NCI-H1930 (cell line): ENCODE measurements around the gene SAMD15.
"Not testable (repeated sequence)": the region's sequence is repeated elsewhere in the genome, so short reads cannot be mapped to it uniquely, and the experiment has no call there.

Source experiments
- DNase-seq, 2 experiments: peaks; one replicate each; lab custom pipeline; 2025; lab: John Stamatoyannopoulos, UW

Gene SAMD15

GRCh38 chr14:77376771-77377501 is at the start of gene SAMD15, which contains the start of gene TMED8:
SAMD15 (plus strand) TSS chr14:77377379; CDS start chr14:77377419, 40 bp downstream.
TMED8 (minus strand) TSS chr14:77377094; CDS start chr14:77377053, 41 bp downstream.
- peak; percentile 63 to 79 for DNase-seq

- no peak for DNase-seq
These were observed 47.3 kb upstream of the SAMD15 start for GRCh38 chr14:77329872-77330271.

- DNase-seq = no peak
These were observed 41.6 kb upstream of the SAMD15 start for GRCh38 chr14:77335576-77335975.

GRCh38 chr14:77337255-77337654 is 39.9 kb upstream of the SAMD15 start:
- not testable (repeated sequence) for DNase-seq

- no peak for DNase-seq
These were observed 39.3 kb upstream of the SAMD15 start for GRCh38 chr14:77337880-77338279.

GRCh38 chr14:77338302-77338701 is 38.9 kb upstream of the SAMD15 start:
- no peak for DNase-seq

GRCh38 chr14:77339407-77339806 is 37.8 kb upstream of the SAMD15 start:
- DNase-seq = no peak

- DNase-seq = no peak
These were observed 36.8 kb upstream of the SAMD15 start for GRCh38 chr14:77340389-77340788.

GRCh38 chr14:77342726-77343397 is 34.3 kb upstream of the SAMD15 start:
- no peak for DNase-seq

GRCh38 chr14:77343662-77344061 is 33.5 kb upstream of the SAMD15 start:
- no peak for DNase-seq

GRCh38 chr14:77344377-77344996 is 32.7 kb upstream of the SAMD15 start:
- DNase-seq = no peak

GRCh38 chr14:77346495-77346894 is 30.7 kb upstream of the SAMD15 start:
- no peak for DNase-seq

GRCh38 chr14:77347751-77348150 is 29.4 kb upstream of the SAMD15 start:
- DNase-seq = no peak

- no peak for DNase-seq
These were observed 23.6 kb upstream of the SAMD15 start for GRCh38 chr14:77353469-77354141.

- no peak for DNase-seq
These were observed 21.4 kb upstream of the SAMD15 start for GRCh38 chr14:77355811-77356210.

GRCh38 chr14:77356899-77357298 is 20.3 kb upstream of the SAMD15 start:
- no peak for DNase-seq

GRCh38 chr14:77359626-77360025 is 17.6 kb upstream of the SAMD15 start:
- DNase-seq = no peak

GRCh38 chr14:77364146-77364545 is 13.0 kb upstream of the SAMD15 start:
- DNase-seq = no peak

- no peak for DNase-seq
These were observed 7.9 kb upstream of the SAMD15 start for GRCh38 chr14:77369285-77369684.

GRCh38 chr14:77372304-77372841 is 4.8 kb upstream of the SAMD15 start:
- no peak for DNase-seq

GRCh38 chr14:77375164-77375950 is 1.8 kb upstream of the SAMD15 start:
- no peak for DNase-seq
